ENCODE measurements around the gene PRELID3B. TPM values are rescaled to one million over a fixed set of nuclear protein-coding genes. Genes with fewer than 3 reads are reported as not detected.
A peak's percentile ranks its signal among the peaks of the same experiment; 100 is the strongest.

PRELID3B gene
- 45.7 TPM for total RNA-seq
- long read RNA-seq, transcript PRELID3B-201 (6 exons, 2,626 nt), result major isoform, 29 of 30 reads
- long read RNA-seq, partial matches to known transcripts, result 0 of 30 reads
- long read RNA-seq, other reads (novel, unspliced or antisense), result 1 of 30 reads

GRCh38 chr20:59042151-59042795 lies at the start of gene PRELID3B:
TSS of gene PRELID3B (minus strand) at chr20:59042786. CDS start at chr20:59042730, 56 bp downstream.
- ATAC-seq (peak; percentile 38), DNase-seq (ENCODE audit: missing footprints) (no peak)
- intact Hi-C loops (cut with DNase I), result no loop called here

- intact Hi-C loops (cut with DNase I), result loop anchor here (1.0 to 10.0 kb wide), 4 partner anchors 57 to 317 kb away; no protein-coding TSS in a partner anchor
- DNase-seq (ENCODE audit: missing footprints) (peak; percentile 89), ATAC-seq (peak; percentile 74)
These were observed 45.3 kb upstream of the PRELID3B start for GRCh38 chr20:59087829-59088433.

- no peak for ATAC-seq
- intact Hi-C loops (cut with DNase I), result loop anchor here (10.0 kb wide), 2 partner anchors 58 to 318 kb away; no protein-coding TSS in a partner anchor
- DNase-seq (ENCODE audit: missing footprints), result no peak
These were observed 44.3 kb upstream of the PRELID3B start for GRCh38 chr20:59086923-59087322.

GRCh38 chr20:59084041-59084850 lies 41.7 kb upstream of the PRELID3B start:
- ATAC-seq (peak; percentile 82), DNase-seq (ENCODE audit: missing footprints) (no peak)
- intact Hi-C loops (cut with DNase I), result loop anchor here (10.0 kb wide), 2 partner anchors 61 to 321 kb away; no protein-coding TSS in a partner anchor

- no peak for ATAC-seq
- intact Hi-C loops (cut with DNase I), result loop anchor here (10.0 kb wide), 2 partner anchors 62 to 322 kb away; no protein-coding TSS in a partner anchor
- no peak for DNase-seq (ENCODE audit: missing footprints)
These were observed 40.4 kb upstream of the PRELID3B start for GRCh38 chr20:59082981-59083380.

GRCh38 chr20:59082077-59082740 lies 39.6 kb upstream of the PRELID3B start:
- DNase-seq (ENCODE audit: missing footprints) (no peak), ATAC-seq (no peak)
- intact Hi-C loops (cut with DNase I), result loop anchor here (10.0 kb wide), 2 partner anchors 63 to 323 kb away; no protein-coding TSS in a partner anchor

- DNase-seq (ENCODE audit: missing footprints), result no peak
- no peak for ATAC-seq
- intact Hi-C loops (cut with DNase I), result loop anchor here (10.0 kb wide), 2 partner anchors 64 to 324 kb away; no protein-coding TSS in a partner anchor
These were observed 38.5 kb upstream of the PRELID3B start for GRCh38 chr20:59081036-59081435.

- DNase-seq (ENCODE audit: missing footprints) (no peak), ATAC-seq (no peak)
- intact Hi-C loops (cut with DNase I), result loop anchor here (10.0 kb wide), 1 partner anchor 203 kb away; no protein-coding TSS in a partner anchor
These were observed 35.6 kb upstream of the PRELID3B start for GRCh38 chr20:59078231-59078630.

- ATAC-seq (no peak), DNase-seq (ENCODE audit: missing footprints) (no peak)
- intact Hi-C loops (cut with DNase I), result loop anchor here (10.0 kb wide), 1 partner anchor 203 kb away; no protein-coding TSS in a partner anchor
These were observed 35.1 kb upstream of the PRELID3B start for GRCh38 chr20:59077705-59078104.

- intact Hi-C loops (cut with DNase I), result loop anchor here (10.0 kb wide), 1 partner anchor 201 kb away; no protein-coding TSS in a partner anchor
- ATAC-seq (no peak), DNase-seq (ENCODE audit: missing footprints) (no peak)
These were observed 33.4 kb upstream of the PRELID3B start for GRCh38 chr20:59075934-59076508.

- intact Hi-C loops (cut with DNase I), result loop anchor here (10.0 kb wide), 1 partner anchor 200 kb away; no protein-coding TSS in a partner anchor
- DNase-seq (ENCODE audit: missing footprints) (no peak), ATAC-seq (no peak)
These were observed 31.9 kb upstream of the PRELID3B start for GRCh38 chr20:59074456-59074855.

- no peak for ATAC-seq
- intact Hi-C loops (cut with DNase I), result loop anchor here (10.0 kb wide), 1 partner anchor 199 kb away; no protein-coding TSS in a partner anchor
- no peak for DNase-seq (ENCODE audit: missing footprints)
These were observed 31.0 kb upstream of the PRELID3B start for GRCh38 chr20:59073582-59073981.

- DNase-seq (ENCODE audit: missing footprints) (no peak), ATAC-seq (no peak)
- intact Hi-C loops (cut with DNase I), result loop anchor here (10.0 kb wide), 1 partner anchor 196 kb away; no protein-coding TSS in a partner anchor
These were observed 28.6 kb upstream of the PRELID3B start for GRCh38 chr20:59071216-59071615.

- intact Hi-C loops (cut with DNase I), result no loop called here
These were observed 26.4 kb upstream of the PRELID3B start for GRCh38 chr20:59069026-59069425.

GRCh38 chr20:59068534-59068933 lies 25.9 kb upstream of the PRELID3B start:
- ATAC-seq (no peak), DNase-seq (ENCODE audit: missing footprints) (no peak)
- intact Hi-C loops (cut with DNase I), result no loop called here

More at GRCh38 chr20:59069026-59069425, 26.4 kb upstream of the PRELID3B start:
- DNase-seq (ENCODE audit: missing footprints) (no peak), ATAC-seq (no peak)

GRCh38 chr20:59064214-59064722 lies 21.7 kb upstream of the PRELID3B start:
- no peak for DNase-seq (ENCODE audit: missing footprints)
- intact Hi-C loops (cut with DNase I), result no loop called here
- ATAC-seq, result no peak

GRCh38 chr20:59063358-59064213 lies 21.0 kb upstream of the PRELID3B start:
- ATAC-seq (peak; percentile 78), DNase-seq (ENCODE audit: missing footprints) (no peak)
- intact Hi-C loops (cut with DNase I), result no loop called here

Data from Right ventricle myocardium inferior (tissue), 1 donor.